K562 (cell line): Measurements from ENCODE around the gene RNASE7. TPM values are rescaled to one million over a fixed set of nuclear protein-coding genes. Genes with fewer than 3 reads are reported as not detected.

ENCODE experiments used
- ATAC-seq: fragments of 200-7000 bp; cut with Tn5 transposase; 3 replicates; pipeline ENCODE4 v1.9.1; 2020; ENCODE audit warnings: moderate library complexity
- BruUV-seq: library from RNA; stranded (reverse); fragments of 400-500 nt; replicated peaks from 2 replicates; lab custom pipeline; 2021; lab: Mats Ljungman, UMichigan
- CTCF ChIA-PET: fragments of 300-600 bp; formaldehyde crosslinking; extraction: SDS; loops from one replicate; lab custom pipeline; 2021; ENCODE audit warnings: low intra/inter-chr PET ratio; lab: Yijun Ruan, JAX
- POLR2A ChIA-PET: fragments of 300-600, 350-650 bp; sonication (Branson Sonifier 250); formaldehyde crosslinking; extraction: SDS; loops from one replicate; lab custom pipeline; 2021; ENCODE audit warnings: antibody characterized with exemption, inconsistent platforms; lab: Yijun Ruan, JAX
- DNase-seq, 4 experiments: peaks; one replicate each; pipeline versions ENCODE4 v3.0.0 to v3.0.0-alpha.2; 2011 to 2018; ENCODE audit warnings: low spot score in 3 of 4, mixed read lengths in 3 of 4; ENCODE audit errors: extremely low read depth in 1 of 4
- FAIRE-seq: peaks from 2 replicates; lab custom pipeline; 2011; peaks lifted over from hg19 to GRCh38; lab: Jason Lieb, UNC
- H2AFZ ChIP-seq: 2 replicates; pipeline ENCODE4 v1.6.0; 2011; ENCODE audit warnings: low read depth, low read length, control low read depth, inconsistent platforms
- H3K27ac ChIP-seq: fragments of 200-600 bp; 3 replicates; pipeline ENCODE4 v1.8.0; 2011; ENCODE audit warnings: low read depth, mild to moderate bottlenecking, control low read depth, inconsistent platforms, low read length, moderate library complexity, mixed read lengths; ENCODE audit errors: extremely low read depth
- H3K27me3 ChIP-seq, 2 experiments: fragments of 300-600 bp in 1 of 2; 2 replicates in 1 of 2; 3 replicates in 1 of 2; pipeline versions ENCODE4 v1.6.0 to v1.8.0; 2011; ENCODE audit warnings: inconsistent platforms in 2 of 2, low read length in 2 of 2, mild to moderate bottlenecking in 1 of 2, mixed read lengths in 1 of 2, moderate library complexity in 1 of 2; ENCODE audit not compliant: control insufficient read depth in 2 of 2, insufficient read depth in 2 of 2
- H3K36me3 ChIP-seq: fragments of 300-600 bp; 3 replicates; pipeline ENCODE4 v1.8.0; 2011; ENCODE audit warnings: mild to moderate bottlenecking, low read length, inconsistent platforms; ENCODE audit not compliant: control insufficient read depth, insufficient read depth
- H3K4me1 ChIP-seq, 2 experiments: fragments of 200-600 bp in 1 of 2; replicated peaks in 1 of 2; 2 replicates in 1 of 2; 3 replicates in 1 of 2; pipeline versions ENCODE4 v1.5.1 to v1.8.0; 2011; ENCODE audit warnings: inconsistent platforms in 2 of 2, low read length in 2 of 2, mild to moderate bottlenecking in 1 of 2, mixed read lengths in 1 of 2, moderate library complexity in 1 of 2; ENCODE audit not compliant: control insufficient read depth in 2 of 2, insufficient read depth in 2 of 2
- H3K4me2 ChIP-seq: 2 replicates; pipeline ENCODE4 v1.6.1; 2011; ENCODE audit warnings: low read length, control low read depth, inconsistent platforms, mixed read lengths; ENCODE audit not compliant: insufficient read depth
- H3K4me3 ChIP-seq: fragments of 200-600 bp; sonication (generic), shearing (Covaris generic); 2 replicates; pipeline ENCODE4 v1.5.1; 2016; ENCODE audit warnings: control low read depth, inconsistent platforms
- H3K79me2 ChIP-seq: fragments of 200-600 bp; 3 replicates; pipeline ENCODE4 v1.8.0; 2011; ENCODE audit warnings: low read length, inconsistent platforms; ENCODE audit not compliant: control insufficient read depth, insufficient read depth
- H3K9ac ChIP-seq, 2 experiments: 2 replicates each; pipeline versions ENCODE4 v1.6.0 to v1.6.1; 2011; ENCODE audit warnings: low read depth in 2 of 2, low read length in 2 of 2, control low read depth in 1 of 2, inconsistent platforms in 1 of 2, mild to moderate bottlenecking in 1 of 2, mixed read lengths in 1 of 2; ENCODE audit not compliant: insufficient read depth in 1 of 2
- H3K9me1 ChIP-seq: one replicate; pipeline ENCODE4 v1.6.0; 2011; ENCODE audit warnings: inconsistent platforms, mild to moderate bottlenecking, low read length, moderate library complexity; ENCODE audit not compliant: control insufficient read depth, insufficient read depth
- H3K9me3 ChIP-seq: replicated peaks from 2 replicates; pipeline ENCODE4 v1.5.1; 2011; ENCODE audit warnings: low read depth, low read length, inconsistent platforms; ENCODE audit not compliant: control insufficient read depth, insufficient read depth
- H4K20me1 ChIP-seq: replicated peaks from 2 replicates; pipeline ENCODE4 v1.6.1; 2011; ENCODE audit warnings: low read length, inconsistent platforms, mixed read lengths; ENCODE audit not compliant: control insufficient read depth, insufficient read depth
- BRD4 ChIP-seq: fragments of 200-600 bp; sonication (generic); IDR thresholded peaks from 2 replicates; pipeline ENCODE4 v1.6.1; 2017; ENCODE audit warnings: inconsistent platforms
- DPF2 ChIP-seq: fragments of 450-650 bp; IDR thresholded peaks from 2 replicates; pipeline ENCODE4 v1.6.1; 2016
- PHF8 ChIP-seq: fragments of 200-600 bp; sonication (generic); IDR thresholded peaks from 2 replicates; pipeline ENCODE4 v1.6.1; 2012; ENCODE audit warnings: mixed run types, mild to moderate bottlenecking, inconsistent platforms, low read length, moderate library complexity, borderline replicate concordance
- WGBS: fragments of 100-300 bp; shearing (Covaris generic); methylation state at CpG from one replicate; pipeline ENCODE4 v1.1.6; 2016; ENCODE audit warnings: low coverage, mixed read lengths; ENCODE audit not compliant: insufficient coverage; ENCODE audit errors: missing lambda C conversion rate; 5-methylcytosine and 5-hydroxymethylcytosine counted together
- in situ Hi-C: fragments of 300-500 bp; cut with MboI; formaldehyde crosslinking; loops from 4 replicates; pipeline ENCODE4 v1.15.0; 2018; ENCODE audit warnings: inconsistent platforms, mixed read lengths
- intact Hi-C: fragments of 100-400 bp; cut with micrococcal nuclease; formaldehyde crosslinking; loops from 2 replicates; pipeline ENCODE4 v1.14.2; 2022
- polyA plus RNA-seq, 8 experiments: library from polyadenylated mRNA; depleted of rRNA in 4 of 8; stranded (reverse) in 5 of 8; unstranded in 3 of 8; fragments of >200 nt; fragmentation: Nextera tagmentation in 2 of 8; fragmentation: Illumina TruSeq in 1 of 8; extraction: Ambion mirVana in 2 of 8; extraction: Trizol in 1 of 8; gene quantifications; 2 replicates each; pipeline versions ENCODE4 v1.2.1 to v1.2.3, GENCODE V29; 2011 to 2014; ENCODE audit warnings: inconsistent platforms in 1 of 8, missing spikeins in 1 of 8
- total RNA-seq, 7 experiments: library from RNA; depleted of rRNA in 6 of 7; stranded (reverse); fragments of >200 nt in 6 of 7; fragmentation: Illumina TruSeq in 2 of 7; extraction: Trizol in 2 of 7; gene quantifications; 2 replicates each; pipeline versions ENCODE4 v1.2.1 to v1.2.3, GENCODE V29; 2011 to 2021; ENCODE audit warnings: low replicate concordance in 1 of 7
- TF ChIP-seq, protein P1 (sequence below): fragments of 450-650 bp; IDR thresholded peaks from 2 replicates; pipeline ENCODE4 v1.6.1; 2016; ENCODE audit warnings: mild to moderate bottlenecking
- TF ChIP-seq, protein P2 (sequence below): sonication (generic); formaldehyde crosslinking; IDR thresholded peaks from 2 replicates; pipeline ENCODE4 v1.9.0; 2022; ENCODE audit warnings: mild to moderate bottlenecking, missing genetic modification reagents
- TF ChIP-seq, protein P3 (sequence below): fragments of 200-800 bp; sonication (Bioruptor generic); IDR thresholded peaks from 2 replicates; pipeline ENCODE4 v1.6.1; 2017; ENCODE audit warnings: missing genetic modification characterization, missing compliant biosample characterization
- TF ChIP-seq, protein P4 (sequence below): sonication (generic); formaldehyde crosslinking; IDR thresholded peaks from 2 replicates; pipeline ENCODE4 v1.8.0; 2023; ENCODE audit warnings: missing genetic modification reagents, mild to moderate bottlenecking, borderline replicate concordance

The RNASE7 gene
- total and polyA plus RNA-seq, 9 of the 15 experiments (the other 6 are each of a cell fraction or from before 2014, with no cell fraction given) = not detected

DNA sequence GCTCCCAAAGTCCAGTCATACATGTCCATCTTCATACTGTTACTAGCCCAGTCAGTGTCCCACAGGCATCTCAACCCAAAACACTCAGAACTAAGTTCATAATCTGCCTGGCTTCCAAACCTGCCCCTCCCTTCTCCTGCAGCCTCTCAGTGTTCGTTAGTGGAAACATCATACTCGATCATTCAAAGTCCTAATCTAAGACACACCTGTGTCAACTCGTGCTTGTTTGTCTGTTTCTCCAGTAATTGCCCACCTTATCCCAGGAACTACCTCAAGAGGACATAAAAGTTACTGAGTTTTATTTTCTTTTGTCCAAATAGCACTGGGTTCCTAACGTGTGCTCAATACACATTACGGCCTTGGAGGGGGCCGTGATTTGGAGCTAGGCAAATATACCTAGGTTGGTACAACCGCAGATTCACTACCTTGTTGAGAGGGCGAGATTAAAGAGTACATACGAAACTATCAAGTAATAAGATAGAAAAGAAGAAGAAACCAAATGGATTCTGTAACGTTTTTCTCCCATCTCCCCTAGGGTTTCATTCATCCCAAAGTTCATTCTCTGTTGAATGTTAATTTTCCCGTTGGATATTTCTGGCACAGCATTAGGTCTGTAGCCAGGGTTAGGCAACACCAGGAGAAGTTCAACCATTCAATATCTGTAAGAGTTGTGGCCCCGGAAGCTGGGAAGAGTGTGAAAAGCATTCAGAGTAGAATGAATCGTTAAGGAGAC is 18.6 kb downstream of the RNASE7 start (continued):
- TF ChIP-seq, protein P1, sequence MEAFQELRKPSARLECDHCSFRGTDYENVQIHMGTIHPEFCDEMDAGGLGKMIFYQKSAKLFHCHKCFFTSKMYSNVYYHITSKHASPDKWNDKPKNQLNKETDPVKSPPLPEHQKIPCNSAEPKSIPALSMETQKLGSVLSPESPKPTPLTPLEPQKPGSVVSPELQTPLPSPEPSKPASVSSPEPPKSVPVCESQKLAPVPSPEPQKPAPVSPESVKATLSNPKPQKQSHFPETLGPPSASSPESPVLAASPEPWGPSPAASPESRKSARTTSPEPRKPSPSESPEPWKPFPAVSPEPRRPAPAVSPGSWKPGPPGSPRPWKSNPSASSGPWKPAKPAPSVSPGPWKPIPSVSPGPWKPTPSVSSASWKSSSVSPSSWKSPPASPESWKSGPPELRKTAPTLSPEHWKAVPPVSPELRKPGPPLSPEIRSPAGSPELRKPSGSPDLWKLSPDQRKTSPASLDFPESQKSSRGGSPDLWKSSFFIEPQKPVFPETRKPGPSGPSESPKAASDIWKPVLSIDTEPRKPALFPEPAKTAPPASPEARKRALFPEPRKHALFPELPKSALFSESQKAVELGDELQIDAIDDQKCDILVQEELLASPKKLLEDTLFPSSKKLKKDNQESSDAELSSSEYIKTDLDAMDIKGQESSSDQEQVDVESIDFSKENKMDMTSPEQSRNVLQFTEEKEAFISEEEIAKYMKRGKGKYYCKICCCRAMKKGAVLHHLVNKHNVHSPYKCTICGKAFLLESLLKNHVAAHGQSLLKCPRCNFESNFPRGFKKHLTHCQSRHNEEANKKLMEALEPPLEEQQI = no peak
- TF ChIP-seq, protein P2, sequence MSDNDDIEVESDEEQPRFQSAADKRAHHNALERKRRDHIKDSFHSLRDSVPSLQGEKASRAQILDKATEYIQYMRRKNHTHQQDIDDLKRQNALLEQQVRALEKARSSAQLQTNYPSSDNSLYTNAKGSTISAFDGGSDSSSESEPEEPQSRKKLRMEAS = no peak
- TF ChIP-seq, protein P3, sequence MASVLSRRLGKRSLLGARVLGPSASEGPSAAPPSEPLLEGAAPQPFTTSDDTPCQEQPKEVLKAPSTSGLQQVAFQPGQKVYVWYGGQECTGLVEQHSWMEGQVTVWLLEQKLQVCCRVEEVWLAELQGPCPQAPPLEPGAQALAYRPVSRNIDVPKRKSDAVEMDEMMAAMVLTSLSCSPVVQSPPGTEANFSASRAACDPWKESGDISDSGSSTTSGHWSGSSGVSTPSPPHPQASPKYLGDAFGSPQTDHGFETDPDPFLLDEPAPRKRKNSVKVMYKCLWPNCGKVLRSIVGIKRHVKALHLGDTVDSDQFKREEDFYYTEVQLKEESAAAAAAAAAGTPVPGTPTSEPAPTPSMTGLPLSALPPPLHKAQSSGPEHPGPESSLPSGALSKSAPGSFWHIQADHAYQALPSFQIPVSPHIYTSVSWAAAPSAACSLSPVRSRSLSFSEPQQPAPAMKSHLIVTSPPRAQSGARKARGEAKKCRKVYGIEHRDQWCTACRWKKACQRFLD (CRISPR knock-in tag) = no peak
- no peak for TF ChIP-seq PHF8
- TF ChIP-seq, all 486 proteins: peak for 0

DNA sequence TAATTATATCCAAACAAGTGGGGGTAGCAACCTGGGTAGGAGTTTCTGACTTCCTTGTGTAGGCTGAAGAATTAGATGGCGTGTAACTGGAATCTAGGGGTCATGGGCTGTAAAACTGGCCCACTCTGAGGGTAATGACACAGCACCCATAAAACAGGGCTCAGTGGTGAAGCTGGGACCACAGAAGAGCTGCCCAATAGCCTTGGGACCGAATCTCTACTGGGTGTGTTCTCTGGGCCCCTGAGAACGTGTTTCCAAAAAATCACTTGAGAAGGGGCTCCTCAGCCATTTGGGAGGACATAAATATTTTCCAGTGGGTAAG is 19.1 kb downstream of the RNASE7 start:
- H3K4me1 ChIP-seq = no peaks in the 10 kb centered on the region; a peak in 1 of 5 replicates
- H3K9ac ChIP-seq = no peak overlapping the region
- H3K9me1 ChIP-seq = no peaks in the 10 kb centered on the region
- intact Hi-C loops = no loop called here
- H3K4me3 ChIP-seq = no peak overlapping the region
- in situ Hi-C loops = no loop called here
- H3K36me3 ChIP-seq = no peaks in the 10 kb centered on the region
- H2AFZ ChIP-seq = peak overlapping the region; percentile 74
- no peaks in the 10 kb centered on the region for H4K20me1 ChIP-seq
- FAIRE-seq = no peak
- WGBS = 52% methylated on average over 3 of the region's 3 CpGs
- H3K9me3 ChIP-seq = no peaks in the 10 kb centered on the region
- CTCF ChIA-PET = no interaction called here
- BruUV-seq = no TSS peak
- no peak for ATAC-seq
- H3K4me2 ChIP-seq = no peak overlapping the region
- H3K27ac ChIP-seq = no peak overlapping the region
- POLR2A ChIA-PET = interaction anchor here (0.8 to 1.0 kb wide), 2 partner anchors 9 to 43 kb away, joined by 3 read pairs; partner anchors contain the start of gene ARHGEF40
- H3K79me2 ChIP-seq = no peaks in the 10 kb centered on the region
- no peak for DNase-seq
- no peaks in the 10 kb centered on the region for H3K27me3 ChIP-seq
- TF ChIP-seq, protein P4, sequence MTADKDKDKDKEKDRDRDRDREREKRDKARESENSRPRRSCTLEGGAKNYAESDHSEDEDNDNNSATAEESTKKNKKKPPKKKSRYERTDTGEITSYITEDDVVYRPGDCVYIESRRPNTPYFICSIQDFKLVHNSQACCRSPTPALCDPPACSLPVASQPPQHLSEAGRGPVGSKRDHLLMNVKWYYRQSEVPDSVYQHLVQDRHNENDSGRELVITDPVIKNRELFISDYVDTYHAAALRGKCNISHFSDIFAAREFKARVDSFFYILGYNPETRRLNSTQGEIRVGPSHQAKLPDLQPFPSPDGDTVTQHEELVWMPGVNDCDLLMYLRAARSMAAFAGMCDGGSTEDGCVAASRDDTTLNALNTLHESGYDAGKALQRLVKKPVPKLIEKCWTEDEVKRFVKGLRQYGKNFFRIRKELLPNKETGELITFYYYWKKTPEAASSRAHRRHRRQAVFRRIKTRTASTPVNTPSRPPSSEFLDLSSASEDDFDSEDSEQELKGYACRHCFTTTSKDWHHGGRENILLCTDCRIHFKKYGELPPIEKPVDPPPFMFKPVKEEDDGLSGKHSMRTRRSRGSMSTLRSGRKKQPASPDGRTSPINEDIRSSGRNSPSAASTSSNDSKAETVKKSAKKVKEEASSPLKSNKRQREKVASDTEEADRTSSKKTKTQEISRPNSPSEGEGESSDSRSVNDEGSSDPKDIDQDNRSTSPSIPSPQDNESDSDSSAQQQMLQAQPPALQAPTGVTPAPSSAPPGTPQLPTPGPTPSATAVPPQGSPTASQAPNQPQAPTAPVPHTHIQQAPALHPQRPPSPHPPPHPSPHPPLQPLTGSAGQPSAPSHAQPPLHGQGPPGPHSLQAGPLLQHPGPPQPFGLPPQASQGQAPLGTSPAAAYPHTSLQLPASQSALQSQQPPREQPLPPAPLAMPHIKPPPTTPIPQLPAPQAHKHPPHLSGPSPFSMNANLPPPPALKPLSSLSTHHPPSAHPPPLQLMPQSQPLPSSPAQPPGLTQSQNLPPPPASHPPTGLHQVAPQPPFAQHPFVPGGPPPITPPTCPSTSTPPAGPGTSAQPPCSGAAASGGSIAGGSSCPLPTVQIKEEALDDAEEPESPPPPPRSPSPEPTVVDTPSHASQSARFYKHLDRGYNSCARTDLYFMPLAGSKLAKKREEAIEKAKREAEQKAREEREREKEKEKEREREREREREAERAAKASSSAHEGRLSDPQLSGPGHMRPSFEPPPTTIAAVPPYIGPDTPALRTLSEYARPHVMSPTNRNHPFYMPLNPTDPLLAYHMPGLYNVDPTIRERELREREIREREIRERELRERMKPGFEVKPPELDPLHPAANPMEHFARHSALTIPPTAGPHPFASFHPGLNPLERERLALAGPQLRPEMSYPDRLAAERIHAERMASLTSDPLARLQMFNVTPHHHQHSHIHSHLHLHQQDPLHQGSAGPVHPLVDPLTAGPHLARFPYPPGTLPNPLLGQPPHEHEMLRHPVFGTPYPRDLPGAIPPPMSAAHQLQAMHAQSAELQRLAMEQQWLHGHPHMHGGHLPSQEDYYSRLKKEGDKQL = no peak
- TF ChIP-seq BRD4 (no peak), DPF2 (no peak)
